GM19397 (cell line): ENCODE results near the gene PI4K2A.

Source experiments
- ATAC-seq: cut with Tn5 transposase; IDR thresholded peaks from one replicate; pipeline ENCODE4 v1.9.1; 2021; ENCODE audit warnings: mild to moderate bottlenecking, moderate library complexity; ENCODE audit not compliant: unreplicated experiment

The PI4K2A gene

DNA sequence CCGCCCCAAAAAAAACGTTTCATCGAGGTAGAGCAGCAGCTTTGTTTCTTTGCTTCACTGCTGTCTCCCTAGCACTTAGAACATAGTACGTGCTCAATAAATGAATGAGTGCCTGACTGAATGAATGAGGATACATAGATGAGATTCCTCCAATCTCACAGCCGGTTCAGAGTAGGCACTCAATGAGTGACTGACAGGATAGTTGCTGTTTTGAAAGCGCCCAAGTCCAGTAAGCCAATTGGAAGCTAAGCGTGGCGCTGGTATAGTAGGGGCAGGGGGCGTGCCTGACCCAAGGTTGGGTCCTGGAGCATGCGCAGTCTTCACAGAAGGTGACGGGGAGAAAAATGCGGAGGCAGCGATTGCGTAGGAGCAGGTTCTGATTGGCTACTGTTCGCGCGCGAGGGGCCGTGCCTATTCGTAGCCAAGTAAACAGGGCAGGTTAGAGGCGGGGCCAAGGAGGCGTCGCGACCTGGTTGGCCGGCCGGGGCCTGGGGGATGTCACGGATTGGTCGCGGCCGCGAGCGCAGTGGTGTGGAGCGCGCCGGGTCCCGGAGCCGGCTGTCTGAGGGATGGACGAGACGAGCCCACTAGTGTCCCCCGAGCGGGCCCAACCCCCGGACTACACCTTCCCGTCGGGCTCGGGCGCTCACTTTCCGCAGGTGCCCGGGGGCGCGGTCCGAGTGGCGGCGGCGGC is at the start of gene PI4K2A:
Gene PI4K2A (plus strand): TSS at position 498 of the 694 bp plus-strand sequence. CDS start 72 bp downstream, at position 570.
- ATAC-seq = peak; percentile 99

DNA sequence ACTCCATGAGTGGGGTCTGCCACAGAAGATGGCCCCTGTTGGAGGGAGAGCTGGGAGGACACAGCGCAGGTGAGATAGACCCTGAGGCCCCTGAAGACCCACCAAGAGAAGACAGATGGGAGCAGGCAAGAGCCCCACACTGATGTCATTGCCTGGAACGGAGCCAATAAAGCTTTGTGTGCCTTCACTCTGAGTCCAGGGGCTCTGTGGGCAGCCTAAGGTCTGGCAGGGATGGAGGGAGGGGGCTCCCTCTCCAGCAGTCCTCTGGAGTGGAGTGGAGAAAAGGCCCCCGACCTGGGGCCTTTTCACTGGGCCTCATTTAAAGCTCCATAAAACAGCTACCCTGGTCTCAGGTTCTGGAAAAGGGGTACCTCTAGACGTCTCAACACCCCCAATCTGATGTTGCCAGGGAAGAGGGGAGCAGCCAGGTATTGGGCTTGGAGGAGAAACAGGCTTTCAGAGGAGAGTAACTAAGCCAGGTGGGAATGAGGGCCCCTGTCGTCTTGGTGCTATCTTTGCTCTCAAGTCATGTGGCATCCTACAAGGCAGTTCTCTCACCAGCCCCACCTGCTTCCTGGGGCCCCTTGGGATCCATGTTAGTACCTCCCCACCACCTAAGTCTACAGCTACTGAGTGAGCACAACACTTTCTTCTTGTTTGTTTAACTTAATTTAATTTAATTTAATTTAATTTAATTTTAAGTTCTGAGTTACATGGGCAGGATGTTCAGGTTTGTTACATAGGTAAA is 49.5 kb upstream of the PI4K2A start:
- ATAC-seq = no peak

DNA sequence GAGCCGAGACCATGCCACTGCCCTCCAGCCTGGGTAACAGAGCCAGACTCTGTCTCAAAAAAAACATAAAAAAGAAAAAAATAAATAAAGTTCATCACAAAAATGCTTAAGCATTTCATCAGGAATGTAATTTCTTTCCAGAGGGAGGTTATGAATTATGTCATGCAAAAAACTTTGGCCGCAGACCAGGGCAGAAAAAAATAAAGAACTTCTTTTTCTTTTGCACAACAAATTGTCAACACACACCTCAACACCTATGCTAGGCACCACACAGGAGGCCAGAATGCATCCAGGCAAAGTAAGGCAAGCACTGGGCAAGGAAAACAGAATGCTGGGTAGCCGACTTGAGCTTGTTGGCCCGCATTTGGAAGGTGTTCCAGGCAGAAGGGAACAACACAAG is 47.0 kb upstream of the PI4K2A start:
- ATAC-seq = no peak

DNA sequence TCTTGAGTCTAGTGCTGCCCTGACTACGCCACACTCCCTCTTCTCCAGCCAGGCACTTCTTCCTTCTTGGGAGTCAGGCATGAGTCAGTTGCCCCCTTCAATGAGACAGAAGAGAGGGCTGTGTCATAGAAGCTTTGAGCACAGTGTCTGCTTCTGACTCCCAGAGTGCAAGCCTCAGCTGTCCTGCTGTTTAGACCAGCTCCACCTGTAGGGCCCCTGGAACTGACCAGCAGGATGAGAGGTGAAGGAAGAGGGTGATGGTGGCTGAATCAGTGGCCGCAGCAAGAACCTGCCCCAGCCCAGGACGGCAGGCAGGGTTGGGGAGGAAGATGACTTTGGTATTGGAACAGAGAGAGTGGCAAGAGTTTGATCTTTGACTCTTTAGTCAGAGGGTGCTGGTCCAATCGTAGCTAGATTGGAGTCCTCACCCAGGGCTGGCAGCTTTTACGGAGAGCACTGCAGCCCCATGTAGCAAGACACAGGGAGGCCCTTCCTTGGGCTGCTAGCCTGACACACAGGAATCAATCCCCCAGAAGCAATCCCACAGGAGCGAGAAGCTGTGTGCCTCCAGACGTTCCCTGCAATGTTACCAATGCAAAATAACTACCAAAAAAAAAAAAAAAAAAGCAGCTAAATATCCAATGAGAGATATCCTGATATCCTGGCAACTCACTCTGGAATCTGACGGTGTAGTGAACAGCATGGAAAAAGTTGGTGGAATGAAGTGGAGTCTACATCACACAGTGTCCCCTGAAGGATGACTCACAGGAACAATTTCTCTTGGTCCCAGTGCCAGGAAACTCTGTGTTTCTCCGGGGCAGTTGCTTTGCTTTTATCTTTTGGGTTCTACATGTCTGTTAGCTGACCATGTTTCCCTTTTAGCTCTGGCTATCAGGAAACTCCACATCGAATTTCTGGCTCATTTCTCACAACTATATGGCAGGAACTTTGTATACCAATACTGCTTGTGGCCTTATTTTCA is 44.1 kb upstream of the PI4K2A start:
- no peak for ATAC-seq

DNA sequence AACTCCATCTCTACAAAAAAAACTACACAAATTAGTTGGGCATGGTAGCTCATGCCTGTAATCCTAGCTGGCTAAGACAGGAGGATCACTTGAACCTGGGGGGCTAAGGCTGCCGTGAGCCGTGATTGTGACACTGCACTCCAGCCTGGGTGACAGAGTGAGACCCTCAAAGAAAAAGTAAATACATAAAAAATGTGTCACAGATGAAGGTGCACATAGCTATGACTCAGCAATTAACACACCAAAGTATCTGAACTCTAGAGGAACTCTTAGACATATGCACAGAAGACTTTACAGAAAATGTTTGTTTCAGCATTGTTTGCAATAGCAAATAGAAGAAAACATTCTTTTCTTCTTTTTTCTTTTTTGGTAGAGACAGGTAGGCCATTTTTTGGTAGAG is 42.7 kb upstream of the PI4K2A start:
- no peak for ATAC-seq

DNA sequence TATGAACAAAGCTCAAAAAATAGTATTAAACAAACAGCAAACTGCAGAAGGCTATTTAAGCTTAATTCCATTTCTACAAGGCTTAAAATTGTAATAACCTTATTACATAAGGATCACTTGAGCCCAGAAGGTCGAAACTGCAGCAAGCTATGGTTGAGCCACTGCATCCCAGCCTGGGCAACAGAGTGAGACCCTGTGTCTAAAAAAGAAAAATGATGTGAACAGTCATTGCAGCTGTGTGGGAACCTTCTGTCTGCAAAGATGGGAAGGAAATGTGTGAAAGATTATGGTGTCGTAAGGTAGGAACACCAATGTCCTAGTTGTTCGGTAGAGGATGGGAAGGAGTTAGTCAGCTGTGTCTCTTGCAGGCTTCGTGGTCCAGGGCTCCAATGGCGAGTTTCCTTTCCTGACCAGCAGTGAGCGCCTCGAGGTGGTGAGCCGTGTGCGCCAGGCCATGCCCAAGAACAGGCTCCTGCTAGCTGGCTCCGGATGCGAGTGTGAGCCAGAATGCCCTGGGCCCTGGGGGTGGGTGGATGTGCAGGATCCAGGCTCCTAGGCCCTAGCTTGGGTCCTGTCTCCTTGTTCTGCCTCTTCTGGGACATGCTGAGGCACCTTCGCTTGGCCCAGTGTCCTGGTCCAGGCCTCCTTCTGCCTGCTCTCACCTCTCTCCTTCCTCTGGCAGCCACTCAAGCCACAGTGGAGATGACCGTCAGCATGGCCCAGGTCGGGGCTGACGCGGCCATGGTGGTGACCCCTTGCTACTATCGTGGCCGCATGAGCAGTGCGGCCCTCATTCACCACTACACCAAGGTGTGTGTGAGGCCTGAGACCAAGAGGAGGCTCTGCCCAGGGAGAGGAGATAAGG is 41.8 kb upstream of the PI4K2A start:
- ATAC-seq = no peak

DNA sequence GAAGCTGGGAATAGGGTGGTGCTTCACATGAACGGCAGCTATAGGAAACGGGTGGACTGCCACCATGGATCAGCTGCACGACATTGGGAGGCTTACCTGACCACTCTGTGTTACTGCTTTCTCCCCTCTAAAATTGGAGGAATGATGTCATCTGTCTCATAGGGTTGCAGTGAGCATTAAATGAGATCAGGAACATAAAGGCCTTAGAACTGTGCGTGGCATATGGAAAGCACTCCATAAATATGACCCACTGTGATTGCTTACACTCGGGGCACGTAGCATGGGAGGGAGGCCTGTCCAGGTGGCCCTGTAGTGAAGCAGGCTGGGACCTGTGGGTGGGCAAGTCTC is 41.2 kb upstream of the PI4K2A start:
- ATAC-seq = no peak

DNA sequence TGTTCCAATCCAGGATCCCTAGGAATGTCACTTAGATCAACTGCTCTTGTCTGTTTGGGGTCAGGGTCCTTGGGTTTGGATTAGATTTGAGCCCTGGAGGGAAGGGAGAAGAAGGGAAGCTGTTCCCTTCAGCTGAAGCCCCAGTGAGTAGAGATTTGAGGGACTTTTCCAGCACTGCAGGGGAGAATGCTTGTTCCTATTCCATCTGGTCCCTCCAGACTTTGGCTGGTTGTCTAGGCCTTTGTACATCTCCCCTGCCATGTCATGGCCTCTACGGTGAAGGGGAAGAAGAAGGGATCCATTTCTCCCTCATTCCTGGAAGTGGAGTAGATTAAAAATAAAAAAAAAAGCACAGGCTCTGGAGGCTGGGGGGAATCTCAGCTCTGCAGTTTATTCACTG is 39.9 kb upstream of the PI4K2A start:
- no peak for ATAC-seq

DNA sequence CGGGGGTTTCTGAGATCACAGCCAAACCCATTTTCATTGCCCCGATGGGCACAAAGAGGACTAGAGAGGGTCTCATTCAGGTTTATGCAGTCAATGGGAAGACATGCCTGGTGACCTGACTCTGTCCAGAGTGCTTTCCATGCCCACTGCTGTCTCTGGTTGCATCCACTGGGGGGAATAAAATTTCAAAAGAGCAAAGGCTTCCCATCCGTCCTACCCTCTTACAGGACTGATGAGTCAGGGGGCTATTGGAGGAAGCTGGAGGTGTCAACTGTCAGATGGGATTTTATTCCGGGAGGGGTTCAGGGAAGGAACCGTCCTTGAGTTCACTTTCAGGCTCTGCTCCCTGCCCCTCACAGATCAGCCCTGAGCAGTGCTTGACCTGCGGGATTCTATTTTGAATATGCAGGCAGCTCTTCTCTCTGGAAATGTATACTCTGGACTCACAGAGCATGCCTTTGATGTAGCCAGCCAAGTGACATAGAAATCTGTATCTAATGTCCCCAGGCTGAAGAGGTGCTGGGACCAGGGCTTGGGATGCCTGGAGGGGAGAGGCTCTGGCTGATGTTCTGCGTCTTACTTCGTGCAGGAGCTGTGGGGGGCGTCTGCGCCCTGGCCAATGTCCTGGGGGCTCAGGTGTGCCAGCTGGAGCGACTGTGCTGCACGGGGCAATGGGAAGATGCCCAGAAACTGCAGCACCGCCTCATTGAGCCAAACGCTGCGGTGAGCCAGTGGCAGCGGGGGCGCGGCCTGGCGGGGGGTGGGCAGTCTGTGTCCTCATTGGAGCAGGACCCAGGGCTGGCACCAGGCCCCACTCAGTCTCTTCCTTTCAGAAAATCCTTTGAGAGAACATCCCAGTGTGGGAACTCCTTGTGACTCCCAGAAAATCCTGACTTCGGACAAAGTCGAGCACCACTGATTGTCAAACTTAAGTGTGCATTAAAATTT is 38.9 kb upstream of the PI4K2A start:
- no peak for ATAC-seq

DNA sequence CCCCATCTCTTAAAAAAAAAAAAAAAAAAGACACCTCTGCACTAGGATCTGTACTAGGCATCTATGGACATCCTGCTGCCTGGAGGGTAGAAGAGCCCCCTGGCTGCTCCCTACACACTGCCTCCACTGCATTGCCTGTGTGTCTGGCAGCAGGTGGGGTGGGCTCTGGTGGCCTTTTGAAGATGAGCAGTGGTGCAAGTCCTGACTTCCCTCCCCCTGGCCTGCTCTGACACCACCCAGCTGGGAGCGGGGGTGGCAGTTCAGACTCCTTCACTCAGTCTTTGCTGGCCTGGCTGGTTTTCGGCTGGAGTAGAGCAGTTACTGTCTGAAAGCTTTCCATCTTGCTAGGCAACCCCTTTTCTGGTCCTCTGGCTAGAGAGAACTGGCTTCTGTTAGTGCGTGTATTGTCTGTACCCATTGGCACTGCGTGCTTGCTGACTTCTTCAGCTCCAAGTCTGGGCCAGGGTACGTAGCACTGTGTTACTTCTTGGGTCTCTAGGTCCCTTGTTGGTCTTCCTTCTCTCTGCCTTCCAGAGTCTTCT is 33.3 kb upstream of the PI4K2A start:
- ATAC-seq = no peak

DNA sequence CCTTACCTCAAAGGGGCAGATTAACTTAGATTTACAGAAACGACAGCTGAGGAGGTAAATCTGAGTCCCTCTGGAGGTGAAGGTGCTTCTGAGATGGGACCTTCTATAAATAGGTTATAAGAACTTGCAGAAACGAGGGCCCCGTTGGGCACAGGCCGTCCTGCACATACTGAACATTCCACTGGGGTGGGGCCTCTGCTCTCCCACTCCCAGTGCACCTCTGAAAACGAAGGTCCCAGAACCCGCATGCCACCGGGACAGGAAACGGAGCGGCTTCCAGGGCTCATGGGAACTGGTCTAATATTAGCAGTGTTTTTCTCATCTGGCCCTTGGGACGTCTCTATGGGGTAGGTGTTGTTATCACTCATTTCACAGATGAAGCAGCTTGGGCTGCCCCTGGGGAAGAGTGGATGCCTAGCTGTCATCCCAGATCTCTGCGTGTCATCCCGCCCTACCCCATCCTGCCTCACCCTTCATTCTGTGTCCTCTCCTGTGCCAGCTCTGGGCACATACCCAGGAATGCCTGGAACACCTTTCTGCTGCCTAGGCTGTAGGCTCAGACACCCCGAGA is 31.4 kb upstream of the PI4K2A start:
- no peak for ATAC-seq

DNA sequence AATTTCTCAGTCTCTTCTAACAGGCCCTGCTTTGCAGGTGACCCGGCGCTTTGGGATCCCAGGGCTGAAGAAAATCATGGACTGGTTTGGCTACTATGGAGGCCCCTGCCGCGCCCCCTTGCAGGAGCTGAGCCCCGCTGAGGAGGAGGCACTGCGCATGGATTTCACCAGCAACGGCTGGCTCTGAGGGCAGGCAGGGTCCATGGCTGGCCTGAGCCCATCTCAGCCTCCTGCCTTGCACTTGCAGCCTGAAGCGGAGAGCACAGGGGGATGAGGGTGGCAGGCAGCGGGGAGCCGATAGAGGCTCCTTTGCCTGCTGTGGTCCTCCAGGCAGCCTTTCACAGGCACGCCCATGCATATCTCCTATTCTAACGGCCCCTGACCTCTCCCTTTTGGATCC is 29.0 kb upstream of the PI4K2A start:
- ATAC-seq = no peak

DNA sequence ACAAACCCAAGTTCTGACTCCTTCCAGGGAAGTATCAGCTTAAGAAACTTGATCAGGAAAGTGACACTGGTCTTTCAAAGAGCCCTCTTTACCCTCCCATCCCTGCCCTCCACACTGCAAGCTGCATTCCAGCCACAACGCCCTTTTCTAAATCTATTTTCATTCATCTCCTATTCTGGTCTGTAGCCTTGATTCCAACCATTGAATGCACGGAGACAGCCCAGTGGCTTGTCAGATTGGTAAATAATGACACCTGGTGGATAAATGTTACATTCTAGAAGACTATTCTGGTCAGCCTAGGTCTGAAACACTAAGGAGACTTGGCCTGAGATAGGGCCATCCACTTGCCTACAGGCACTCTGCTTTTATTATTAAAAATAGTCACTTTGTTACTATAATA is 28.1 kb upstream of the PI4K2A start:
- ATAC-seq = no peak

DNA sequence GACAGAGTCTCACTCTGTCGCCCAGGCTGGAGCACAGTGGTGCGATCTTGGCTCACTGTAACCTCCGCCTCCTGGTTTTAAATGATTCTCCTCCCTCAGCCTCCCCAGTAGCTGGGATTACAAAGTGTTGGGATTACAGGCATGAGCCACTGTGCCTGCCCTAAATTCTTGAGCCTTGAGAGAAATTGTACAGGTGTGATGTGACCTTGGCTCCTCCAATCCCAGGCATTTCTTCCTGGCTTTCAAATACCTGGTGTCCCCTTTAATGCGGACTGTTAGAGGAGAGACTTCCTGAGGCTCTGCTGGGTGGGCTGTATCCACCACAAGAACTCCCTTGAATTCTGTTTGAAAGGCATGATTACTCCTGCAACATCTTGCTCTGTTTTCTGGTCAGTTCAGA is 22.2 kb upstream of the PI4K2A start:
- no peak for ATAC-seq

DNA sequence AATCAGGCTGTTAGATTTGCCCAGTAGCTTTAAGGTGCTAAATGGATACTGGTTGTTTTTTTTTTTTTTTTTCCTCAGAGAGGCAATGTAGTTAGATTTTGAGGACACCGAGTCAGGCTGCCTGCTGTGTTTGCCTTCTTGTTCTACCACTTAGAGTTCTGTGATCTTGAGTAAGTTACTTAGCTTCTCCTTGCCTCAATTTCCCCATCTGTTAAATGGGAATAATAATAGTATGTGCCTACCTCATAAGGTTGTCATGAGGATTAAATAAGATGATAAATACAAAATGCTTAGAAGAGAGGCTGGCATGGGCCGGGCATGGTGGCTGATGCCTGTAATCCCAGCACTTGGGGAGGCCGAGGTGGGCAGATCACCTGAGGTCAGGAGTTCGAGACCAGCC is 21.7 kb upstream of the PI4K2A start:
- no peak for ATAC-seq

DNA sequence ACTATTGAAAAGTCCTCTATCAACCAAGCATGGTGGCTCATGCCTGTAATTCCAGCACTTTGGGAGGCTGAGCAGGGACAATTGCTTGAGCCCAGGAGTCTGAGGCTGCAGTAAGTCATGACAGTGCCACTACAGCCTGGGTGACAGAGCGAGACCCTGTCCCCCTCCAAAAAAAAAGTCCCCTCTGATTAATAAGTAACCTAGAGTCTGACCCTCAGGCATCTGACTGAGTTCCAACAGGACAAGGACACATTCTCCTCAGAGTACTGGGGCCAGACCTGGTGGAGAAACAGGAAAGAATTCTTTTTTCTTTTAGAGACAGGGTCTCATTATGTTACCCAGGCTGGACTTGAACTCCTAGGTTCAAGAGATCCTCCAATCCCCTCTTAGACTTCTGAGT is 17.2 kb upstream of the PI4K2A start:
- ATAC-seq = no peak

DNA sequence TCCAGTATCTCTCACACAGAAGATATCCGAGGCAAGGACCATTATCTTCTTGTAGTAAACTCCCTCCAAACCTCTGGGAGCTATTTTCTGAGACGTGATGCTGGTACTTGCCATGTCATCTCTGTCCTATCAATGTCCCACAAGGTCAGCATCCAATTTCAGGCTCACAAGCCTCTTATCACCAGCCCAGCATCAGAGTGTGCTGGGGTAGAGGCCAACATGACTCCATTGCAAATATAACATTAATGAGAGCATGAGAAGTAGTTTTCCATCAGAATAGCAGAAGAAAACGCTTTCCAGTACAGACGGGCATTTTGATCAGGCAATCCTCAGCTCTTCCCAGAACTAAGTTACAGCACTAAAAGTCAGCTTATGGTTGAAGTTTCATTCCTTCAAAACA is 12.7 kb upstream of the PI4K2A start:
- ATAC-seq = no peak

DNA sequence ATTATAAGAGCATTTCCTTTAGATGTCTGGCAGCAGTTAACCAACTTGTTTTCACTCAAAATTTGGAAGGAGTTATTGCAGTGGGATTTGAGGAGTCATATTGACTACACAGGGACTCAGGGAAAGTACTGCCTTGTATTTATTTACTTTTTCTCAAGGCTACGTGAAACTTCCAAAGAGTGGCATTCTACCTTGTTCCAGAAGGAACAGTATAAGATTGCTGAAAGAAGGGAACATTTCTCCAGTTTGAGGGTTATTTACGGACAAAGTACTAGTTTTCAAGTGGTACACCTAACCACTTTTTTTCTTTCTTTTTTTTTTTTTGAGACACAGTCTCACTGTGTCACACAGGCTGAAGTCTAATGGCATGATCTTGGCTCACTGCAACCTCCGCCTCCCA is 12.2 kb upstream of the PI4K2A start:
- no peak for ATAC-seq

DNA sequence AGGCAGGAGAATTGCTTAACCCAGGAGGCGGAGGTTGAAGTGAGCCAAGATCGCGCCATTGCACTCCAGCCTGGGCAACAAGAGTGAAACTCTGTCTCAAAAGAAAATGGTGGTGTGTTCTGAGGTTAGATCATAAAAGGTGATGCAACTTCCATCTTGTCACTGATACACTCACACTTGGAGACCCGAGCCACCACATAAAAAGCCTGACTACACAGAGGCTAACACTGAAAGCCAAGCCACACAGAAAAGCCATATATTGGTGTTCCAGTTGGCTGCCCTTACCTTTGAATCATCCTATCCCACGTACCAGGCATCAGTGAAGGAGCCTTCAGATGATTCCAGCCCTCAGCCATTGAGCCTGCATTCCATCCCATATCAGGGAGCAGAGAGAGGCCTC is 11.2 kb upstream of the PI4K2A start:
- ATAC-seq = no peak
